ENCODE results near the gene STMN3. TPM values are rescaled to one million over a fixed set of nuclear protein-coding genes. Genes with fewer than 3 reads are reported as not detected.
"Not testable (repeated sequence)": the region's sequence is repeated elsewhere in the genome, so short reads cannot be mapped to it uniquely, and the experiment has no call there.

The STMN3 gene
- polyA plus RNA-seq, 4 donors, result 25.5 to 61.2 (median 31.3) TPM

GRCh38 chr20:63680427-63680826 is 27.2 kb upstream of the STMN3 start:
- no peak for DNase-seq (ENCODE audit: low read depth in 4 of 4, low spot score in 3 of 4)

GRCh38 chr20:63679799-63680305 is 26.6 kb upstream of the STMN3 start:
- DNase-seq (ENCODE audit: low read depth in 4 of 4, low spot score in 3 of 4), result no peak

DNA sequence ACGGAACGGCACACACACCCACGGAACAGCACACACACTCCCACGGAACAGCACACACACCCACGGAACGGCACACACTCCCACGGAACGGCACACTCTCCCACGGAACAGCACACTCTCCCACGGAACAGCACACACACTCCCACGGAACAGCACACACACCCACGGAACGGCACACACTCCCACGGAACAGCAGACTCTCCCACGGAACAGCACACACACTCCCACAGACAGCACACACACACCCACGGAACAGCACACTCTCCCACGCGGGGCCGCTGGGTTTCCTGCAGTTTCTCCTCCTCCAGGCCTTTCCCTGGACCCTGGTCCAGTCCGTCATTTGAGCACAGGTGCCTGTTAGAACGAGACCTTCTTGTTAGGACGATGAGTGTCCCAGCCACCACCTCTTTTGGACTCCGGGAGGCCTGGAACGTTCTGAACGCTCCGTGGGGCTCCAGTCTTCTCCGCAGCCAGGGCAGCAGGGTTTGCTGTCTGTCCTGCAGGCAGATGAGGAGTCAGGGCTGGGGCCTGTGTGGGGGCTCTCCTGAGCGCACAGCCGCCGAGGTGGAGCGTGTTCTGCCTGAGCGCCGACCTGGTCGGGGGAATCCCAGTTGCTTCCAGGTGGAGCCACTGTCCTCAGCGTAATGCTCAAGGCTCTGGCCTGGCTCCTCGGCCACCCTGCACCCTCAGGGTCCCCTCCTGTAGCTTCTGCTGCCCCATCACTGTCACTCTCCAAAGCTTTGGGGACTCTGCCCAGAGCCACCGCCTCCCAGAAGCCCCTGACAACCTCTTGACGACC is 25.6 kb upstream of the STMN3 start:
- no peak for DNase-seq (ENCODE audit: low read depth in 4 of 4, low spot score in 3 of 4)

DNA sequence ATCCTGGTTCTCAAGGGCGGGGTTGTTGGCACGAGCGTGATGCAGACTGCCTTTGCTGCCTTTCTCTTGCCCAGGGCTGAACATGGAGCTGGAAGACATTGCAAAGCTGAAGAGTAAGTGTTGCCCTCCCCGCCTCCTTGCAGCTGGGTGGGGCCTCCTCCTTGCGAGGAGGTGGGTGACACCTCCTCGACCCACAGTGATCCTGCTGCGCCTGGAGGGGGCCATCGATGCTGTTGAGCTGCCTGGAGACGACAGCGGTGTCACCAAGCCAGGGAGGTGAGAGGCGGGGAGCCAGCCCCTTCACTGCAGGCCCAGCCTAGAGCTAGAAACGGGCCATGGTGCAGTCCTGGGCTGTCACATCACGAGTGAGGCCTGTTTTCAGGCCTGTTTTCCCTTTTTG is 24.8 kb upstream of the STMN3 start:
- no peak for DNase-seq (ENCODE audit: low read depth in 4 of 4, low spot score in 3 of 4)

- DNase-seq (ENCODE audit: low read depth in 4 of 4, low spot score in 3 of 4), result no peak
These were observed 22.6 kb upstream of the STMN3 start for GRCh38 chr20:63675681-63676368.

DNA sequence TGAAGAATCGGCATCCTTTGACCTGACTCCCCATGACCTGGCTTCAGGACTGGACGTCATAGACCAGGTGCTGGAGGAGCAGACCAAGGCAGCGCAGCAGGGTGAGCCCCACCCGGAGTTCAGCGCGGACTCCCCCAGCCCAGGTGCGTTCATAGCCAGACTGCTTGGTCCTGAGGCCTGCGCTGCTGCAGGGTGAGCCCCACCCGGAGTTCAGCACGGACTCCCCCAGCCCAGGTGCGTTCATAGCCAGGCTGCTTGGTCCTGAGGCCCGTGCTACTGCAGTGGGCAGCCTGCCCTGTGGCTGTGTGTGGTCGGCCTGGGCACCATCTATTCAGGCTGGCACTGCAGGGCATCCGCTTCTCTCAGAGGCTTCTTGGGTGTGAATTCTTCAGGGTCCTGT is 20.7 kb upstream of the STMN3 start:
- no peak for DNase-seq (ENCODE audit: low read depth in 4 of 4, low spot score in 3 of 4)

- DNase-seq (ENCODE audit: low read depth in 4 of 4, low spot score in 3 of 4), result no peak
These were observed 19.4 kb upstream of the STMN3 start for GRCh38 chr20:63672666-63673065.

DNA sequence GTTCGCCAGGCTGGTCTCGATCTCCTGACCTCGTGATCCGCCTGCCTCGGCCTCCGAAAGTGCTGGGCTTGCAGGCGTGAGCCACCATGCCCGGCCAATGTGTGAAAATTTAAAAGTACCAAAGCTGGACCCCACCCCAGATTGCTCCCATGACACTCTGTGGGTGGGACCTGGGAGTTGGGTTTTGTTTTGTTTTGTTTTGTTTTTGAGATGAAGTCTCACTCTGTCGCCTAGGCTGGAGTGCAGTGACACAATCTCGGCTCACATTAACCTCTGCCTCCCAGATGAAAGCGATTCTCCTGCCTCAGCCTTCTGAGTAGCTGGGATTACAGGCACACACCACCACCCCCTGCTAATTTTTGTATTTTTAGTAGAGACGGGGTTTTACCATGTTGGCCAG is 18.5 kb upstream of the STMN3 start:
- not testable (repeated sequence) for DNase-seq (ENCODE audit: low read depth in 4 of 4, low spot score in 3 of 4)

DNA sequence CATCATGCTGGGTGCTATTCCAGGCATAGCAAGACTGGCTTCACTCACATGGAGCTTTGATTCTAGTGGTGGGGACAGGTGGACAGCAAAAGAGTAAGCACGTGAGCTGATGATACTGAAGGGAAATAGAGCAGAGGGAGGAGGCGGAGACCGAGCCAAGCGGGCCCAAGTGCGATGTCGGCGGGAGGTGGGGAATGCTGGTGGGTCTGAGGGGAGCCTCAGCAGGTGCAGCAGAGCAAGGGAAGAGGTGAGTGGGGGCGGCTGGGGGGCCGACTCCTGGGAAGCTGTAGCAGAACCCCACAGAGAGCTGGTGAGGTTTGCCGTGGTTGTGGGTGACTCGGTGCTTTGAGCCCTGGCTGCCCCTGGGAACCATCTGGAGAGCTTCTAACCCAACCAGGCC is 15.1 kb upstream of the STMN3 start:
- no peak for DNase-seq (ENCODE audit: low read depth in 4 of 4, low spot score in 3 of 4)

- DNase-seq (ENCODE audit: low read depth in 4 of 4, low spot score in 3 of 4), result no peak
These were observed 14.6 kb upstream of the STMN3 start for GRCh38 chr20:63667858-63668257.

DNA sequence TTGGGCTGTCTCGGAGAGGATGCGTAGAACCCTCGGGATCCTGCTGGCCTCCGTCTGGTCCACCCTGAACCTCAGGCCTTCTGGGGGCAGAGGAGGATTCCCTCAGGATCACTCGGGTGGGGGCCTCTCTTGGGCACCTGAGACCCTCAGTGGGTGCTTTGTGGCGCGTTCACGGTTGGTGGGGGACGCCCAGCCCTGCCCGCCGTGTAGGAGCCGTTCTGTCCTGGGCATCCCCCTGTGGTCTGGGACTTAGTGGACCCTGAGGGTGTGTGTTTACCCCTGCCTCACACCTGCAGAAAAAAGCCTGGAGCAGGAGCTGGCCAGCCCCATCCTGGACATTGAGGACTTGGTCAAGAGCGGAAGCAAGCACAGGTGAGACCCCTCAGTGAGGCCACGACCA is 12.5 kb upstream of the STMN3 start:
- DNase-seq (ENCODE audit: low read depth in 4 of 4, low spot score in 3 of 4), result no peak

DNA sequence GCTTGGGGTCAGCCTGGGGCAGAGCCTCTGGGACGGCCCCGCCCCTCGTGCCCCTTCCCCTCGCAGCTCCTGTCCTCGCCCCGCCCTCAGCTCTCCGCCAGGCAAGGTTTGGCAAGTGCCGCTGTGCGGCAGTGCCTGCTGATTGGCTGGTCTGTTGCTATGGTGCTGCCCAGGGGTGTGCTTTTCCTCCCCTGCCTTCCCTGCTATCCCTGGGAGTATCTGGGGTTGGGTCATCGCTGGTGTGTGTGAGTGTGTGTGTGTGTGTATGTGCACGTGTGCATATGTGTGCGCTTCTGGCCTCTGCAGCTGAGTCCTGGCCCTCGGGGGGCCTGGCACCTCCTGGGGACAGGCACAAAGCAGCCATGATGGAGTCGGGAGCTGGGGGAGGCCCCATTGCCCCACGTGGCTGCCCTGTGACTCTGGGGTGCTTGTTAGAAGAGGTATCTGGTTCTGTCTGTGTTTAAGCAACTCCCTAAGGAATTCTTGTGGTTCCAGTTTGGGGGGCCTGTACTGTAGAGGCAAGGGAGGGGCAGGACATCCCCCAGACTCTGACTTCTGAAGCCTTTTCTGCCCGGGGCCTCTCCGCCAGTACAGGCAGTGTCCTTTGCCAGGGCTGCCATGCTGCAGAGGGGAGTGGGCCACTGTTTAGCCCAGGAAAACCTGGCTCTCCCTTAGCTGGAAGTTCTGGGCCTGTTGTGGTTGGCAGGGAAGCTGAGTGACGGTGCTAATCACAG is 11.8 kb upstream of the STMN3 start:
- DNase-seq (ENCODE audit: low read depth in 4 of 4, low spot score in 3 of 4), result no peak

DNA sequence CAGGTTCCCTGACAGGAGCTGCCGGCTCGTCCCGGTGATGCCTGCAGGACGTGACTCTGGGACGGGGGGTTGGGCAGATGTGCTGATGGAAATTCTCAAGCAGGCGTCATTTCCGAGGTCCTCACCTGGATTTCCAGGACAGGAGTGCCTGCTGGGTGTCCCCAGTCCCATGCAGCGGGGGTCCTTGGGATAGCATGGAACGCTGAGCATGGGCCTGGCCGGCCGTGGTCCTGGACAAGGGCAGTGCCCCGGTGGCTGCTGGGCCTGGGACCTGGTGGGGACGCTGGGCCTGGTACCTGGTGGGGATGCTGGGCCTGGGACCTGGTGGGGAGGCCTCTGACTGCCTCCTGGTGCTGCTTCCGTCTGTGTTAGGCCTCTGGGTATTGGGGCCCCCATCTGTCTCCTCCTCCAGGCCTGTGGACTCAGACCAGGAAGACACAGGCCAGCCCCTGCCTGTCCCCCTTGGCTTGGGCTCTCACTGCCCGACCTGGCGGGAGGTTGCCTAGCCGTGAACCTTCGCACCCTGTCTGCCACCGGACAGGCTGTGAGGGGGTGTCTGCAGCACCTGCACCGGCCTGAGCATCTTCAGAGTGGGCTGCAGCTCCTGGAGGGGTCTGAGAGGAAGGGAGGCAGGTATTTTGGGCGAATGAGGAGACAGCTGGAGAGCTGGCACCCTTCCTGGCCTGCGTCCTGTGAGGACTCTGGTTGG is 11.1 kb upstream of the STMN3 start:
- no peak for DNase-seq (ENCODE audit: low read depth in 4 of 4, low spot score in 3 of 4)

- no peak for DNase-seq (ENCODE audit: low read depth in 4 of 4, low spot score in 3 of 4)
These were observed 10.3 kb upstream of the STMN3 start for GRCh38 chr20:63663332-63664066.

DNA sequence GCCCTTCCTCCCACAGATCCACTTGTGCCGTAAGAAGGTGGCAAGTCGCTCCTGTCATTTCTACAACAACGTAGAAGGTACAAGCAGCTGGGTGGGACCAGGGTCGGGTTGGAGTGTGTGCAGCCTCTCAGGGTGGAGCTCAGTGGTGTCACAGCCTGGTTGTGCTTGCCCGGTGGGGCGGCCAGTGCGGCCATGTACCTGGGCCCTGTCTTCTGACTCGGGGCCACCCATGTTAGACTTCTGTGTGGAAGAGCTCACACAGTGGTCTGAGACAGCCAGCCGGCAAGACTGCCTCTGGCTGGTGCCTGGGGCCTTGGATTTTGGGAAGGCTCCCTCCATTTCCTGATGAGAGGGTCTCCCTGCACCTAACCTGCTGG is 9.6 kb upstream of the STMN3 start:
- no peak for DNase-seq (ENCODE audit: low read depth in 4 of 4, low spot score in 3 of 4)

GRCh38 chr20:63661959-63662812 is 9.0 kb upstream of the STMN3 start:
- DNase-seq (ENCODE audit: low read depth in 4 of 4, low spot score in 3 of 4), result no peak

DNA sequence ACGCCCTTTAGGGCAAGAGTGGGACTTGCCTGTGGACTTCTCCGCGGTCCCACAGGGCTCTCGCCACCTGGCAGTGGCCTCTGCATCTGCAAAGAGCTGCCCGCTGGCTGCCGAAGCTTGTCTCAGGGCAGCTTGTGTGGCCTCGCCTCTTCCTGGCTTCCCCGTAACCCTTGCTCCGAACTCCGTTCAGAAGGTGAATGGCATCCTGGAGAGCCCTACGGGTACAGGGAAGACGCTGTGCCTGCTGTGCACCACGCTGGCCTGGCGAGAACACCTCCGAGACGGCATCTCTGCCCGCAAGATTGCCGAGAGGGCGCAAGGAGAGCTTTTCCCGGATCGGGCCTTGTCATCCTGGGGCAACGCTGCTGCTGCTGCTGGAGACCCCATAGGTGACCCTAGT is 7.9 kb upstream of the STMN3 start:
- no peak for DNase-seq (ENCODE audit: low read depth in 4 of 4, low spot score in 3 of 4)

GRCh38 chr20:63660622-63661021 is 7.4 kb upstream of the STMN3 start:
- no peak for DNase-seq (ENCODE audit: low read depth in 4 of 4, low spot score in 3 of 4)

DNA sequence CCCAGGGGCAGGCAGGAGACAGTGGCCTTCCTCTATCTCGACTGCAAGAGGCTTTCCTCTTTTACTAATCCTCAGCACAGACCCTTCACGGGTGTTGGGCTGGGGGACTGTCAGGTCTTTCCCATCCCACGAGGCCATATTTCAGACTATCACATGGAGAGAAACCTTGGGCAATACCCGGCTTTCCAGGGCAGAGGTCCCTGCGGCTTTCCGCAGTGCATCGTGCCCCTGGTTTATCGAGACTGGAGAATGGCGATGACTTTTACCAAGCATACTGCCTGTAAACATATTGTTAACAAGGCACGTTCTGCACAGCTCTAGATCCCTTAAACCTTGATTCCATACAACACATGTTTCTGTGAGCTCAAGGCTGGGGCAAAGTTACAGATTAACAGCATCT is 7.0 kb upstream of the STMN3 start:
- DNase-seq (ENCODE audit: low read depth in 4 of 4, low spot score in 3 of 4), result not testable (repeated sequence)
